Panc1 (cell line): ENCODE results near the gene ZNF335.

ENCODE experiments used
- POLR2AphosphoS5 ChIP-seq: IDR thresholded peaks from 2 replicates; pipeline ENCODE4 v1.6.1; 2012; ENCODE audit warnings: mild to moderate bottlenecking, low read depth, low read length, moderate library complexity
- SIN3A ChIP-seq: IDR thresholded peaks from 2 replicates; pipeline ENCODE4 v1.6.1; 2012; ENCODE audit warnings: low read depth, mild to moderate bottlenecking, low read length, moderate library complexity, borderline replicate concordance; ENCODE audit not compliant: insufficient read depth
- TCF7L2 ChIP-seq: IDR thresholded peaks from 2 replicates; pipeline ENCODE4 v1.6.1; 2011; ENCODE audit warnings: mild to moderate bottlenecking, low read depth, low read length, inconsistent platforms
- TF ChIP-seq, protein P1 (sequence below): fragments of 450-650 bp; IDR thresholded peaks from 2 replicates; pipeline ENCODE4 v1.5.1; 2017; ENCODE audit warnings: mild to moderate bottlenecking

DNA sequence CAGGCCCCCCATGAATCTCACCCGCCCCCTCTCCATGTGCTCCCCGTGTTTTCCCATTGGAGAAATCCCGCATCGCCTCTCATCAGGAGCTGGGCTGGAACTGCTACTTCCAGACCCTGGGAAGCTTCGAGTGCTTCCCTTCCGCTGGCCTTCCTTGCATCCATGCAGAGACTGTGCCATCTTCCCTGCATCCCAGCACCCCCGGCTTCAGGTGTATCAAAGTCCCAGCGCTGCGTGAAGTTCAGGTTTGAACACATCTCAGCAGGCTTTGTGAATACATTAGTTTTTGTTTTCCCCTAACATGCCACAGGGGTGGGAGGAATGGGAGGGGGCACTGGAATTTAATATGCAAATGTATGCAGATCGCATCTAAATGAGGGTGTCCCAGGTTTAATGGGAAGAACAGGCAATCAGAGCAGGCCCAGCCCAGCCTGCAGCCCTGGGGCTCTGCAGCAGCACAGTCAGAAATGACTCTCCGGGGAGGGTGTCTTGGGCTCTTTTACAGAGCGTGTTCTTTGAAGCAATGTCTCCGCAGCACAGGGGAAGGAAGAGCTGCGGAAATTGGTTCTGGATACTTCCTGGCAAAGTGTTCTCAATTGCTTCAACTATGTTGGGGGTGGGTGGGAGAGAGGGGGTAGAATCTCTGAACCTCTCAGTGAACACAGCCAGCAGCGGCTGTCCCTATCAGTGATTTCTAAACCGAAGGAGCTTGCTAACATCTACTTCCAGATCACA is 28.4 kb upstream of the ZNF335 start:
- no peak for TF ChIP-seq SIN3A
- TF ChIP-seq POLR2AphosphoS5 = no peak
- TF ChIP-seq, protein P1, sequence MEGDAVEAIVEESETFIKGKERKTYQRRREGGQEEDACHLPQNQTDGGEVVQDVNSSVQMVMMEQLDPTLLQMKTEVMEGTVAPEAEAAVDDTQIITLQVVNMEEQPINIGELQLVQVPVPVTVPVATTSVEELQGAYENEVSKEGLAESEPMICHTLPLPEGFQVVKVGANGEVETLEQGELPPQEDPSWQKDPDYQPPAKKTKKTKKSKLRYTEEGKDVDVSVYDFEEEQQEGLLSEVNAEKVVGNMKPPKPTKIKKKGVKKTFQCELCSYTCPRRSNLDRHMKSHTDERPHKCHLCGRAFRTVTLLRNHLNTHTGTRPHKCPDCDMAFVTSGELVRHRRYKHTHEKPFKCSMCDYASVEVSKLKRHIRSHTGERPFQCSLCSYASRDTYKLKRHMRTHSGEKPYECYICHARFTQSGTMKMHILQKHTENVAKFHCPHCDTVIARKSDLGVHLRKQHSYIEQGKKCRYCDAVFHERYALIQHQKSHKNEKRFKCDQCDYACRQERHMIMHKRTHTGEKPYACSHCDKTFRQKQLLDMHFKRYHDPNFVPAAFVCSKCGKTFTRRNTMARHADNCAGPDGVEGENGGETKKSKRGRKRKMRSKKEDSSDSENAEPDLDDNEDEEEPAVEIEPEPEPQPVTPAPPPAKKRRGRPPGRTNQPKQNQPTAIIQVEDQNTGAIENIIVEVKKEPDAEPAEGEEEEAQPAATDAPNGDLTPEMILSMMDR = no peak
- no peak for TF ChIP-seq TCF7L2
